GM12801 (cell line): ENCODE measurements around the gene REC8.

ENCODE experiments used
- TF ChIP-seq, protein P1 (sequence below): IDR thresholded peaks from one replicate; pipeline ENCODE4 v1.5.1; 2011; ENCODE audit warnings: control low read depth; ENCODE audit not compliant: insufficient read length; ENCODE audit errors: extremely low read depth

REC8 gene

DNA sequence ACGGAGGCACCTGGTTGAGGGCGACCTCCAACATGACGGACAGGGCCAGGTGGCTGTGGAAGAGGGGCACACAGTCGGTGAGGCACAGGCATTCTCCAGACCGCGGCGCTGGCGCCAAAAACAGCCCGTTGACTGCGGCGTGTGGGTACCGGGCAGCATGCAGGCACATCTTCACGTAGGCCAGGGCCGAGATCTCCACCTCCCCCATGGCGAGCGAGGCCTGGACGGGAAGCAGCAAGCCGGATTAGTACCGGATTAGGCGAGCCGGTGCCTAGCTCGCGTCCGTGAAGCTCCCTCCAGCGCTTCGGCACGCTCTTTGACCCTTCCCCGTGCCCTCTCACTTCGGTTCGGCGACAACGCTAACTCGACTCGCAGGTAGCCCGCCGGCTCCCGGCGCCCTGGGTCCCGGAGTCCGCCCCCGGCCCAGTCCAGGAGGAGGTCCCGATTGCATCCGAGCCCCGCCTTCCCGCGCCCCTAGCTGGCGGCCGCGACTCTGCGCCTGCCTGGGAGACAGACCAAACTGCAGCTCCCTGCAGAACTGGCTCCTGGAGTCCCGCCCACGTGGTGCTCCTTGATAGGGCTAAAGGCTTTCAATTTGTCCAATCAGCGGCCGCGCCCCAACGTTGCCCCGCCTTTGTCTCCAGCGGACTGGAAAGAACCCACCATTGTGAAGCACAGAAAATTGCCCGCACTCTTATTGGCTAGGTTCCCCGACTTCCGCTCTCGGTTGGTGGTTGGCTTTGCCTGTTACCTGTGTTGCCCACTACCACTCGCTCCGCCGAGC is 30.6 kb upstream of the REC8 start, which contains the start of gene EMC9:
EMC9 (minus strand) TSS at position 495 of the 784 bp plus-strand sequence; CDS start at position 208, 287 bp downstream.
- TF ChIP-seq, protein P1, sequence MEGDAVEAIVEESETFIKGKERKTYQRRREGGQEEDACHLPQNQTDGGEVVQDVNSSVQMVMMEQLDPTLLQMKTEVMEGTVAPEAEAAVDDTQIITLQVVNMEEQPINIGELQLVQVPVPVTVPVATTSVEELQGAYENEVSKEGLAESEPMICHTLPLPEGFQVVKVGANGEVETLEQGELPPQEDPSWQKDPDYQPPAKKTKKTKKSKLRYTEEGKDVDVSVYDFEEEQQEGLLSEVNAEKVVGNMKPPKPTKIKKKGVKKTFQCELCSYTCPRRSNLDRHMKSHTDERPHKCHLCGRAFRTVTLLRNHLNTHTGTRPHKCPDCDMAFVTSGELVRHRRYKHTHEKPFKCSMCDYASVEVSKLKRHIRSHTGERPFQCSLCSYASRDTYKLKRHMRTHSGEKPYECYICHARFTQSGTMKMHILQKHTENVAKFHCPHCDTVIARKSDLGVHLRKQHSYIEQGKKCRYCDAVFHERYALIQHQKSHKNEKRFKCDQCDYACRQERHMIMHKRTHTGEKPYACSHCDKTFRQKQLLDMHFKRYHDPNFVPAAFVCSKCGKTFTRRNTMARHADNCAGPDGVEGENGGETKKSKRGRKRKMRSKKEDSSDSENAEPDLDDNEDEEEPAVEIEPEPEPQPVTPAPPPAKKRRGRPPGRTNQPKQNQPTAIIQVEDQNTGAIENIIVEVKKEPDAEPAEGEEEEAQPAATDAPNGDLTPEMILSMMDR, result no peak

DNA sequence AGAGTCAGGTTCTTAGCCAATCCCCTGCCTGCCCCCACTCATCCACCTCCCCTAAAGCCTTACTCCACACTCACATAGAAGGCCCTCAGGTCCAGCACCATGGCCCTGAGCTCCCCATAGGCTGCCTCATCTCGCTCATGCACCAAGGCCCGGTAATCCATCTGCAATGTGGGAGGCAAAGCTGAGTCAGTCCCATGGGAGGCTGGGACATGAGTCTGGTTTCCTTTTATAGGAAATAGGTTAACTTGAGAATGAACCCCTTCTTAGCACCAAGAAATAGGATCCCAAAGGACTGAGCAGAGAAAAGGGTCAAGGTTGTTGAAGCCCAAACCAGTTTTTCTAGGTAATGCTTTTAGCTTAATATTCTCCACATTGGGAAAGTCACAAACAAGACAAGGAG is 28.4 kb upstream of the REC8 start:
- TF ChIP-seq, protein P1, result no peak

DNA sequence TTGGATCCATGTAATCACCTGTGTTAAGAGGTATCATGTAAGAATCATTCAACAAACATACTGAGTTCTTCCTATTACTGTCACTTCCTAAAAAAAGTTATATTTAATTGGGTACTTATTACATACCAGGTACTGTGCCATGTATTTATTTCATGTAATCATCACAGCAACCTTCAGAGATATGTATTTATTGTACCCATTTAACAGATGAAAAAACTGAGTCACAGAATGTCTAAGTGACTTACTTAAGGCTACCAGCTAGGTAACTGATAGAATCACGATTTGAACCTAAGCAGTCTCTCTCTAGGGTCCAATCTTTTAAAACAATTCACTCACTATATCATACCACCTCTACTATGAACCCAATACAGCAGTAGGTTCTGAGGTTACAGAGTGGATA is 27.4 kb upstream of the REC8 start:
- TF ChIP-seq, protein P1, result no peak

DNA sequence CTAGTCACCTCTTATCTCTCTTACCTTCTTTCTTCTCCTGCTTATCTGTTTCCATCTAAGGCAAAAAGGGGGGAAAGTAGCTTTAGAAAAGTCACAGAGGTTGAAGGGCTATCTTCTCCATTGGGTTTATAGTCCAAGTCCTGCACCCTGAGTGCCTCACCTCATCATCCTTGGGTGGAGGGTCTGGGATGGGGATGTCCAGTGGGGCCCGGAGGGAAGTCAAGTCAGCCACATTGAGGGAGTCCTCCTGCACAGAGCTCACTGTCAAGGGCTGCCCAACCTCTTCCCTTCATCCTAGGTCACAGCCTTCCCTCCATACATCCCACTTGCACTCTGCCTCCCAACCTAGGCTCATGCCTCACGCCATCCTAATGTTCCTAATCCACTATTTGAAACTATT is 26.7 kb upstream of the REC8 start:
- TF ChIP-seq, protein P1, result no peak

DNA sequence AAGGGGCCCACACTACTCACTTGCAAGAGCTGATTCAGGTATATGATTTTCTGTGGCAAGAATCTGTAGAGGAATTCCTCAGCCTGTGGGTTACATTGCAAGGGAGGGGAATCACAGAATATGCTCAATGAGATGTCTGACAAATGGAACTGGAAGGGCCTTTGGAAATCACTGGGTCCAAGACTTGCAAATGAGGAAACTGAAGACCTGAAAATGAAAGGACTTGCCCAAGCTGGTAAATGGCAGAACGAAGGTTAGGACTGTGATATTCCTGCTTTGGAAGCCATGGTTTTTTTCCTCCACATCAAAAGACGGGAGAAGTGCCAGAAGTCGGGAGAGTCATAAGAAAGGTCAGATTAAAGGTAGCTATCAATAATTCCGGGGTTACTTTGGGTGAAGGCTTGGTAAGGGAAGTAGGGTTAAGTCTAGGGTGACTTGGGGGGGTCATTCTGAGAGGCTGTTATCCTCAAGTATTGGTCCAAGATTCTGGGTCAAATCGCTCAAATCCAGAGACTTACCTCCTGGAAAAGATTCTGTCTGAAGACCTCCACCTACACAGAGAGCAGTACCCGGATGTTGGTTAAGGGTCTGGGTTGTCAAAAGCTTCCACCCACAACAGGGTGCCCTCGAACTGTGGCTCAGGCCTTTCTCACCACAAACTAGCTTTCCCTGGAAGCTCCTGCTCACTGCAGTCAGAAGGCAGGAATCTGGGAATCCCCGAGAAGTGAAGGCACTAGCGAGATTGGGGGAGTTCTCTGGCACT is 26.0 kb upstream of the REC8 start:
- TF ChIP-seq, protein P1, result no peak

GRCh38 chr14:24146453-24146977 is 25.4 kb upstream of the REC8 start, which contains the start of gene PSME2:
TSS of gene PSME2 (minus strand) at chr14:24146610. CDS start at chr14:24146581, 29 bp downstream.
- TF ChIP-seq, protein P1, result no peak
